Stimulated activated CD8-positive, alpha-beta memory T cell treated with anti-CD3 and anti-CD28 coated beads, Interleukin-12 subunit alpha, Interleukin-12 subunit beta, amount 100 ng/mL, for 1 hour (primary cell): Measurements from ENCODE around the gene NPC1L1.

Source experiments
- DNase-seq: peaks from one replicate; pipeline ENCODE4 v3.0.0-alpha.2; 2020; ENCODE audit warnings: low read depth

The NPC1L1 gene, protein sequence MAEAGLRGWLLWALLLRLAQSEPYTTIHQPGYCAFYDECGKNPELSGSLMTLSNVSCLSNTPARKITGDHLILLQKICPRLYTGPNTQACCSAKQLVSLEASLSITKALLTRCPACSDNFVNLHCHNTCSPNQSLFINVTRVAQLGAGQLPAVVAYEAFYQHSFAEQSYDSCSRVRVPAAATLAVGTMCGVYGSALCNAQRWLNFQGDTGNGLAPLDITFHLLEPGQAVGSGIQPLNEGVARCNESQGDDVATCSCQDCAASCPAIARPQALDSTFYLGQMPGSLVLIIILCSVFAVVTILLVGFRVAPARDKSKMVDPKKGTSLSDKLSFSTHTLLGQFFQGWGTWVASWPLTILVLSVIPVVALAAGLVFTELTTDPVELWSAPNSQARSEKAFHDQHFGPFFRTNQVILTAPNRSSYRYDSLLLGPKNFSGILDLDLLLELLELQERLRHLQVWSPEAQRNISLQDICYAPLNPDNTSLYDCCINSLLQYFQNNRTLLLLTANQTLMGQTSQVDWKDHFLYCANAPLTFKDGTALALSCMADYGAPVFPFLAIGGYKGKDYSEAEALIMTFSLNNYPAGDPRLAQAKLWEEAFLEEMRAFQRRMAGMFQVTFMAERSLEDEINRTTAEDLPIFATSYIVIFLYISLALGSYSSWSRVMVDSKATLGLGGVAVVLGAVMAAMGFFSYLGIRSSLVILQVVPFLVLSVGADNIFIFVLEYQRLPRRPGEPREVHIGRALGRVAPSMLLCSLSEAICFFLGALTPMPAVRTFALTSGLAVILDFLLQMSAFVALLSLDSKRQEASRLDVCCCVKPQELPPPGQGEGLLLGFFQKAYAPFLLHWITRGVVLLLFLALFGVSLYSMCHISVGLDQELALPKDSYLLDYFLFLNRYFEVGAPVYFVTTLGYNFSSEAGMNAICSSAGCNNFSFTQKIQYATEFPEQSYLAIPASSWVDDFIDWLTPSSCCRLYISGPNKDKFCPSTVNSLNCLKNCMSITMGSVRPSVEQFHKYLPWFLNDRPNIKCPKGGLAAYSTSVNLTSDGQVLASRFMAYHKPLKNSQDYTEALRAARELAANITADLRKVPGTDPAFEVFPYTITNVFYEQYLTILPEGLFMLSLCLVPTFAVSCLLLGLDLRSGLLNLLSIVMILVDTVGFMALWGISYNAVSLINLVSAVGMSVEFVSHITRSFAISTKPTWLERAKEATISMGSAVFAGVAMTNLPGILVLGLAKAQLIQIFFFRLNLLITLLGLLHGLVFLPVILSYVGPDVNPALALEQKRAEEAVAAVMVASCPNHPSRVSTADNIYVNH (N-terminal part only)

DNA sequence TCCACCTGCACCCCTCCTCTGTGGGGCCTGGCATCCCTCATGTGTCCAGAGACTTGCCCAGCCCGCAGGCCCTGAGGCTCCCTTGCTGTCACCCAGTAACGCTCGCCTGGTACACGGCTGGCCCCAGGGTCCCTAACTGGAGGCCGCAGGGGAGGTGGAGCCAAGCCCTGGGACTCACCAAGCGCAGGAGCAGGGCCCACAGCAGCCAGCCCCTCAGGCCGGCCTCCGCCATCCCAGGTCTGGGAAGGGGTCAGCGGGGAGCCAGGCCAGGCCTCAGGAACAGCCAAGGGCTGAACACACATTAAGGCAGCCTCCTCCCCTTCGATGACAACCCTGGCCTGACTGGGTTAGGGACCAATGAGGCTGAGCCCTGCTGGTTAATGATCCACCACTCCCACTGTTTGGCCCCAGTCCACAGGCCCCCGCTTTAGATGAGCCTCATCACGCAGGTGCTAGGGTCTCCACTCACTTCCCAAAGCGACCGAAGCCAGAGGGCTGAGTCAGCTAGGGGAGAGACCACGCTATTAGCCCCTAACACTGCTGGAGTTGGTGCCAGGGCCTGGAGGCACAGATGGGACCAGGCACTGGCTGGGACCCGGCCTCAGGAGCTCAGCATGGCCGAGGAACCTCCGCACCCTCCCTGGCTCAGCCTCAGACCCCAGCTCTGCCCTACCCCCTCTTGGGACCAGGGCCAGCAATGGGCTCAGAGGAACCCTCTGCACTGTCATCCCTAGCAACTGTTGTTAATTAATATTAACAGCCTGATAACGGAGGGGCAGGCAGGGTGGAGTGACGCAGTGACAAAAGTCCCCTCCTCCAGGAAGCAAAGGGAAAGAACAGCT is at the start of gene NPC1L1:
Gene NPC1L1, minus strand, starts transcription at position 303 of the 842 bp plus-strand sequence. Its CDS starts 71 bp downstream, at position 232.
- no peak for DNase-seq

DNA sequence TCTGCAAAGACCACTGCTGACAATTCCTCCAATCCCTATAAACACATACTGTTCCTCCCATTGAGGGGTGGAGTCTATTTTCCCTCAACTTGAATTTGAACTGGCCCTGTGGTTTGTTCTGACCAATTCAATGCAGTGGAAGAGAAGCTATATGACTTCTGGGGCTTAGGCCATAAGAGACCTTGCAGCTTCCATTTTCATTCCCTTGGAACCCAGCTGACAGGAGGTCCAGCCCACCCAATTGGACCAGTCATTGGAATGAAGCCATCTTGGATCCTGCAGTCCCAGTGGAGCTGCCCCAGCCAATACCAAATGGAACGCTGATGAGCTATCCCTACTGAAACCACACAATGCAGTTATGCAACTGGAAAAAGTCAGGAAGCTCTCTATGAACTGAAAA is 49.8 kb upstream of the NPC1L1 start:
- no peak for DNase-seq

DNA sequence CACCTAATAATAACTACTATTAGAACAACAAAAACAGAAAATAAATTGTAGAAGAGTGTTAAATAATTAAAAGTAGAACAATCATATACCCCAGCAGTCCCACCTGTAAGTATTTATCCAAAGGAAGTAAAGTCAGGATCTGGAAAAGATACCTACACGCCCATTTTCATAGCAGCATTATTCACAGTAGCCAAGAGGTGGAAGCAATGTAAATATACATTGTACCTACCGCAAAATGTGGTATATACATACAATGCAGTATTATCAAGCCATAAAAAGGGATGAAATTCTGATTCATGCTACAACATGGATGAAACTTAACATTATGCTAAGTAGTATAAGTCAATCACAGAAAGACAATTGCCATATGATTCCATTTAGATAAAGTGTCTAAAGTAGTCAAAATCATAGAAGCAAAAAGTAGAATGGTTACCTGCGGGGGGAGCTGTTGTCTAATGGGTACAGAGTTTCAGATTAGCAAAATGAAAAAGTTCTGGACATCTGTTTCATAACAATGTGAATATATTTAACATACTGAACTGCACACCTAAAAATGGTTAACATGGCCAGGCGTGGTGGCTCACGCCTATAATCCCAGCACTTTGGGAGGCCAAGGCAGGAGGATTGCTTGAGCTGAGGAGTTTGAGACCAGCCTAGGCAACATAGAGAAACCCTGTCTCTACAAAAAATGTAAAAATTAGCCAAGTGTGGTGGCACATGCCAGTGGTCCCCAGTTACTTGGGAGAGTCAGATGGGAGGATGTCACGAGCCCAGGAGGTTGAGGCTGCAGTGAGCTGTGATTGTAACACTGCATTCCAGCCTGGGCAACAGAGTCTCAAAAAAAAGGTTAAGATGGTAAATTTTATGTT is 46.9 kb upstream of the NPC1L1 start:
- DNase-seq: peak; percentile 53

DNA sequence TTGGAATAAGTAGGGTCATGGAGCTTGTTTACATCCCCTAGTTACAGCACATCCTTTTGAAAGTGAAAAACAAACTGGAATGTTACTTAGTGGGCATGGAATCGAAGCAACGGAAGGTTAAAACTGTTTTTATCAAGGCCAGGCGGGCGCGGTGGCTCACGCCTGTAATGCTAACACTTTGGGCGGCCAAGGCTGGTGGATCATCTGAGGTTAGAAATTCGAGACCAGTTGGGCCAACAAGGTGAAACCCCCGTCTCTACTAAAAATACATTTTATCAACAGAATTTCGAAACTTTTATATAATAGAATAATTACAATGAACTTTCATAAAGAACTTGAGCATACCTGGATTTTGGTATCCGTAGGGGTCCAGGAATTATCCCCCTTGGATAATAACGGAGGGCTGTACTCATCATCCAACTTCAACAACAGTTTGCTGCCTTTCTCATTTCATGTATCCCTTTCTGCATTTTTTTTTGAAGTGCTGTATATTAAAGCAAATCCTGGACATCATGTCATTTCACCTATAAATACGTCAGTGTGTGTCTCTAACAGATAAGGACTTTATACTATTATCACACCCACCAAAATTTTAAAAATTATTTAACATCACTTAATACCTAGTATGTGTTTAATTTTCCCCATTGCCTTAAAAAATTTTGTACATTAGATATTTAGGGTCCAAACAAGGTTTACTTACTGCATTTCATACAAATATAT is 42.2 kb upstream of the NPC1L1 start:
- DNase-seq: no peak

DNA sequence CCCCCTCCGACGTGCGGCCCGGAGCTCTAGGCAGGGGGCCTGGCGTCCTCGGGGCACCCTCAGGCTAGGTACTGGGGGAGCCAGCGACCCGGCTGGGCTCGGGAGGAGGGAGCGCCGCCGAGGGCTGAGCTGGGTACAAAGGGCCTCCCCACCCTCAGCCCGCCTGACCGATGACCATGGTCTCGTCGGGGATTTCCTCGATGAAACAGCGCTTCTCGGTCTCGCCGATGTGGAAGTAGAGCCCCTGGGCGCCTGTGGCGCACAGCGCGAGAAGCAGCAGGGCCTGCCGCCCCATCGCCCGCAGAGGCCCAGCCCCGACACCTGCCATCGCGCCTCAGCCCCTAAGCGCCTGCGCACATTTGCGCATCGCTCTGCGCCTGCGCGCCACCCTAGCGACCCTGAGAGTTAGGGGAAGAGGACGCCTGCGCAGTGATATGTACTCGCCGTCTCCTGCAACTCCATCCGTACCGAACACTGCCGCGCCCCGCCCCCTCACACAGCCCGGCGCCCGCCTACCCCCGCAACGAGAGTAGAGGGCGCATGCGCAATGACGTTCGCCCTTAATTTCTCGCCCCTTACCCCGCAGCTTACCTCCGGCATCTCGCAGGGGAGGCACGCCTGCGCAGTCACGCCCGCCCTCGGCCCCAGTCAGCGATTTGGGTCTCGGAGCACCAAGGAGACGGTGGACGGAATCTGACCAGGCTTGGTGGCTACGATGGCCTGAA is 40.9 kb upstream of the NPC1L1 start, which contains the start of gene TMED4:
Gene TMED4, minus strand, starts transcription at position 353 of the 725 bp plus-strand sequence. Its CDS starts 25 bp downstream, at position 328.
- DNase-seq: peak; percentile 100

DNA sequence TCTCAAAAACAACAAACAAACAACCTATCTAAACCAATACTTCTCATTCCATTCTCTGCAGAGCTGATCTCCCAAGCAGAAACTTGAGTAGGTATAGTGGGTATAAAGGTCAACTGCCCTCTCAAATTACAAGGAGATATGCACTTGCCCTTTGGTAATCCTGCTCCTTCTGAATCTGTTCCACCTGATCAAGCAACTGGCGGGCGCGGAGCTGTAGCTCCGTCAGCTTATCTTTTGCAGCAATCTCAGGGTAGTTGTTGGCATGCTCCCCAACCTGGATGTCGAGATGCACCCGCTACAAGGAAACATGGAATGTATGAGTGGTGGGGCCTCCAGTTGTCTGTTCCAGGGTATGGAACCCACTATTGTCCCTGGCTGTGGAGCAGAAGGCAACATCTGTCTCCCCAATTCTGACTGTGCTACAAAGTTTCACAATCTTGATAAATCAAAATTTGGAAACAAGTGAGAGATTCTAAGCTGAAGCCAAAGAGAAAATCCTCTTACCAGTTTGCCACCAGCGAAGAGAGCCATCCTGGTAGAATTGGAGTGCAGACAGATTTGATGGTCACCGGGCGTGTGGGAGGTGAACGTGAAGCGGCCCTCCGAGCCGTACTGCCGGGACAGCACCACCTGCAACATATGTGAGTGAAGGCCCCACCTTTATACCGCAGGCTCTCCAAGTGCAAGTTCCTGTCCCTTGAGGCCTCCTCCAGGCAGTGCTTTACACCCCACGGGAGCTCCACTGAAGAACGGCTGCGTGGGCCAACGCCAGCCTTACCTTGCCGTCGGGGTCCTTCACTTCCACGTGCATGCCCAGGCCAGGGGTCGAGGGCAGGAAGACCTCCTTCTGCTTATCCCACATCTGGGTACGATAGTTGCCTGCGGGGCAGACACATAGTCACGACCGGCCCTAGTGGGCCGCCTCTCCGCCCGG is 40.1 kb upstream of the NPC1L1 start:
- no peak for DNase-seq

DNA sequence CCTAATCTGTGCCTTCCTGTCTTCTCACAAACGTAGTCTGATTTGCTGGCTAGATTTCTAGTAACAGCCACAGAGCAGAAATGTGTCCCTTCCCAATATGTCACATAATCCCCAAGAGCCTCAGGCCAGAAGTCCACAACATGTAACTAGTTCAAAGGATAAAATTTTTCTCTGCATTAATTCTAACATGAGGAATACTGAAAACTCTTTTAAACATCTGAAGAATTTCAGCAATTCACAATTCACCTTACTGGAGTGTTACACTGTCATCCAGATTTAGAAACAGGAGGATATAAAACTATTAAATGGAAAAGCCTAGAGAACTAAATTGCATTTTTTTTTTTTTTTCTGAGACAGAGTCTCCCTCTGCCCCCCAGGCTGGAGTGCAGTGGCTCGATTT is 35.1 kb upstream of the NPC1L1 start:
- DNase-seq: no peak

DNA sequence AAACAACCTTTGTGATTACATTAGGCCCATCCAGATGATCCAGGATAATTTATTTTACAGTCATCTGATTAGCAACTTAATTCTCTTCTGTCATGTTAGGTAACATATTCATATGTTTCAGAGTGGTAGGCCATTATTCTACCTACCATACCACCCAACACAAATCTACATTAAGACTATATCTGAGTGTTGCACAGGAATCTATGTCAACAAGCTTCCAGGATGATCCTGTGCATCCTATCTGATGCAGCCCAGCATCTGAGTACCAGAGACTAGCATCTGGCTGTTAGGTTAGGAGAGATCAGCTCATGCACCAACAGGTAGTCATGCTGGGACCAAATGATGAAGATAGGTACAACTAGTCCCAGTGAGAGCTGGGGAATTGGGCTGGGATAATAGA is 33.9 kb upstream of the NPC1L1 start:
- DNase-seq: no peak

DNA sequence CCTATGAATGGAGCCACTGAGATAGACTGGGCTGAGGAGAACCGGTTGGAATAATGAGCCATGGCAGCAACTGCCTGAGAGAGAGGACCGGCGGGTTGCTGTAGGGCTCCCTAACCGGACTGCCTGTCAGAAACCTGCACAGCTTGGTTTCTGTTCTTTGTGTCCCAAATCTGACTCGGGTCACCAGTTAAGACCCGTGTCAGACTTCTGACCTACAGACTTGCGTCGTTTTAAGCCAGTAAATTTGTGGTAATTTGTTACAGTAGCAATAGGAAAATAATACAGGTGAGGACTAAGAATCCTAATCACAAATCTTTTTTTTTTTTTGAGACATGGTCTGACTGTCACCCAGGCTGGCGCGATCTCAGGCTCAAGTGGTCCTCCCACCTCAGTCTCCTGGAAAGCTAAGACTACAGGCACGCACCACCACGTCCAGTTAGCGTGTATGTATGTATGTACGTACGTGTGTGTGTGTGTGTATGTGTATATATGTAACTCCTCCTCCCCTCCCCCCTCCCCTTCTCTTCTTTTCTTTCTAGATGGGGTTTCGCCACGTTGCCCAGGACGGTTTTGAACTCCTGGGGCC is 33.2 kb upstream of the NPC1L1 start:
- DNase-seq: no peak

DNA sequence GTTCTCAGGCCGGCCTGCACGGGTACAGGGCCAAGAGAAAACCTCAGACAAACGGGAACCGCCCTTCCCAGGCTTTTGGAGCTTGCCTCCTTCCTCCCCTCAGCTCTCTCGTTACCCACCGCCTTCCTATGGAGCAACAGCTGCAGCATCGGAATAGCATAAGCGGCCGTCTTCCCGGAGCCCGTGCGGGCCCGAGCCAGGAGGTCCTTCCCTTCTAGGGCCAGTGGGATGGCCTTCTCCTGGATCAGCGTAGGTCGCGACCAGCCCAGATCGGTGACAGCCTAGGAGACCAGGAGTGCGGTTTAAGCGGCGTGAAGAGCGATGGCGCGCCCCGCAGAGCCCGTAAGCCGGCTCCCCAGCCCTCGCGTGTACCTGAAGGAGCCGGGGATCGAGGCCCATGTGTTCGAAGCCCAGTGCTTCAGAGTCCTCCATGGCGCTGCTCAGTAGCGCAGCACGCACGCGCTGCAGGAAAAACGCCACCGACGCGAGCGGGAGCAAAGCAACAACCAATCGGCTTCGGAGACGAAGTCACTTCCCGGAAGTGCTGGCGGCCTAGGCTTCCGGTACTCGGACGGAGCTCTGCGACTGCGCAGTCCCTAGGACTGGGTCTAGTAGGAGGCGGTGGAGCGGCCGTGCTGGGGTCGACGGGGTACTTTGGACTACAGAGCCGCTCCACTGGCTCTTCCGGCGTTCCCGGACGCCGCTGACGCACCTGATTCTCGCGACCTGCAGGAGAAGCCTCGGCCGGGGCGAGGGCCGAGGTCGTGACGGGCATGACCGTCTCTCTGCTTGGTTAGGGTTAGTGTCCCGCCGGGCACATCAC is 32.5 kb upstream of the NPC1L1 start, which contains the start of gene DDX56:
Gene DDX56, minus strand, starts transcription at position 445 of the 823 bp plus-strand sequence. Its CDS starts 13 bp downstream, at position 432.
- DNase-seq: peak; percentile 89

DNA sequence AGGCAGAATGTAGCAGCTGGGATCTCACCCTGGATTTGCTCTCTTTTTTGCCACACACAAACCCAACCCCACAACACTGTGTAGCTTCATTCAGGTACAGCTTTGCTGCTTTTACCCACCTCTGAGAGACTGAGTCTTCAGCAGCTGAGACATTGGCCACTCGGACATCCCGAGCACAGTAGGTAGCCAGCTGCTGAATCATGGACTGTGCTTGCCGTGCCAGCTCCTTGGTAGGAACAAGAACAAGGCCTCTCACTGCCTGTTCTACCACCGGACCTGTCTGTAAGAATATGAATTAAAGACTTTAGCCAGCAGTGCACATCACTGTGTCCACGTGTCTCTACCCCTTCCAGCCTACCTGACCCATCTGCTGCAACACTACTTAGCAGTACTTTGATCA is 31.6 kb upstream of the NPC1L1 start:
- no peak for DNase-seq

DNA sequence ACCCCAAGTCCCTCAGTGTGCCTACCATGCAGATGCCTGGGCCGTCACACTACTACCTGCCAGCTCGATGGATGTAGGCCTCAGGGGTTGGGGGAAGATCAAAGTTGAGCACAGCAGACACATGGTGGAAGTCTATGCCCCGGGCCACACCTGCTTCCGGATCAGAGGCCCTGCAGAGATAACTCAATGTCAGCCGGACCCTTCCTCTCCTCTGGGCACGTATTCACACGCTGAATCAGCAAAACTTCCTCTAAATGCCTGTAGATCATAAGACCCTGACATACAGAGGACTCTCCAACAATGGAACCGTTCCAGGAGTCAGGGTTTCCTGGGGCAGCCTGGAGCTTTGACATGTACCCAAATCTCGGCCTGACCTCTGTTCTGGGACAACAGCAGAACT is 28.8 kb upstream of the NPC1L1 start:
- no peak for DNase-seq

DNA sequence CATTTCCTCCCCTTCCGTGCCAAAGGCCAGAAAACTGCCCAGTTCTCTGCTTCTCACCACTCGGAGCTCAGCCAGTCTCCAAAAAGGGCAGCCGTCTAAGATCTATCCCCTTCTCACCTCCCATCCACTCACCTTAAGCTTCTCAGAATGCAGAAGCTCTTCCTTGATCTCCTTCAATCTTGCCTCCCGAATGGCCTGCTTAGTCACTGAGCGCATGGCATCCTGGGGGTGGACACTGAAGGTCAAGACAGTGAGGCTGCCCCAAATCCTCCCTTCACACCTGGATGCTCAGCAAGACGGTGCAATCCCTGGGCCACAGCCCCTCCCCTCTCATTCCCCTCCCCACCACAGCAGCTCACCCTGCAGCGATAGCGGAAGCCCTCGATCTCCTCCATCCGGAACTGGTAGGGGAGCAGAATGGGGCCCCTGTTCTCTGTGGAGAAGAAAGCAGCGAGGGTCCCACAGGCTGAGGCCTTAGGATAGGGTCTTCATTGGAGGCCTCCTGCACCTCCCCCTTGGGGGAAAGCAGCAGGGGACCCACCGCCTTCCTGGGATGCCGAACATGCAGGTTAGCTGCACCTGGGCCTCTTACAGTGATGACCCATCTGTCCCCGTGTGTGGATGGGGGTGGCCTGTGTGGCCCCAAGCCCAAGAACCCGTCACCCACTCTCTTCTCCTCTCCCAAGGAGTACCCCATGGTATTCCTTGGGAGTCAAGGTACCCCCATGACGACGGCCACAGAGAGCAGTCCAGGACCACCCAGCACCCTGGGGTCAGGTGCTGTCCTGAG is 27.8 kb upstream of the NPC1L1 start:
- no peak for DNase-seq

DNA sequence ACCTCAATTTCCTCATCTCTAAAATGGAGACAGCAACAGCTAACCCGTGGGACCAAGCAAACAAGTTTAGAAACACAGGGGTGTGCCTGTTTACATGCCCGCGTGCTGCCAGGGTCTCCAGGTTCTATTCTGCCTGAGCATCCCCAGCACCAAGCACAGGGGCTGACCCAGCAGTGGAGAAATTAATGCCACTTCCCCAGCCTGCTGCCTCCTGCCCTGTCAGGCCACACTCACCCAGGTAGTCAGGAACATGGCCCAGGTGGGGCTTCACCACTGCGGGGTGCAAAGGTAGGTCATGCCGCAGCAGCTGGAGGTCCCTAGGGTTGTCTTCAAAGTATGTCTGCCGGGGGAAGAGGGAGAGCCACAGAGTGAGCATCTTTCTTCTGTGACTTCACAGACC is 26.8 kb upstream of the NPC1L1 start:
- no peak for DNase-seq

DNA sequence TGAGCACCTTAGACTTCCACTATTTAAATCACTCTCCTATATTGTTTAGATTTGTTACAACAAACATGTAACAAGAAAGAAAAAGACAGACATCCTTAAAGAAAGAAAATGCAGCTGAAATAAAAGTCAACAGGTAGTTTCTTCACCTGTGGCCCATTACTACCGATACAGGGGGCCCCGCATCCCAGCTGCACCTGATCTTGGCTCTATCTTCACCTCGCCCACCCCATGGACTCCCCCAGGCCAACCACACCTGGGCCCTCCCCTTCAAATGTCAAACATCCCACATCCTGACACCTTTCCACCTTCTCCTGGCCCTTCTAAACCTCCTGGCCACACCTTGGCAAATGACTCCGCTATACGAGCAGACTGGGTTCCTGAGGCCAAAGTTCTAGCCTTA is 25.6 kb upstream of the NPC1L1 start:
- DNase-seq: no peak
